ENCODE measurements around the gene SOX6. TPM values are rescaled to one million over a fixed set of nuclear protein-coding genes. Genes with fewer than 3 reads are reported as not detected.

The SOX6 gene
- polyA plus RNA-seq, 1 of the 3 experiments (the other 2 are of a cell fraction): 0.03 TPM

GRCh38 chr11:16182553-16182952, 173.8 kb downstream of the SOX6 start (continued):
- TF ChIP-seq ZBTB33 (IDR thresholded peaks at IDR 0.05; ENCODE audit: borderline replicate concordance, low read depth) (no peak), RAD21 (IDR thresholded peaks at IDR 0.05; ENCODE audit: low read length) (no peak), IRF3 (IDR thresholded peaks at IDR 0.05; ENCODE audit: low read depth, low read length) (no peak), USF1 (IDR thresholded peaks at IDR 0.05; ENCODE audit: borderline replicate concordance, low read depth) (no peak), TCF12 (IDR thresholded peaks at IDR 0.05) (no peak), FOSL2 (IDR thresholded peaks at IDR 0.05; ENCODE audit: borderline replicate concordance, low read depth) (no peak), NFIC (IDR thresholded peaks at IDR 0.05; ENCODE audit: borderline replicate concordance) (no peak), RCOR1 (IDR thresholded peaks at IDR 0.05; ENCODE audit: low read length) (no peak), FOXJ3 (CRISPR knock-in tag; IDR thresholded peaks at IDR 0.05) (no peak)

- H2AFZ ChIP-seq (ENCODE audit: low read depth): no peak overlapping the region
- no peaks in the 10 kb centered on the region for H3K9me3 ChIP-seq
- no peak overlapping the region for H3K4me2 ChIP-seq
- H3K36me3 ChIP-seq (replicated peaks in 1 of 2; ENCODE audit: control insufficient read depth in 1 of 2, insufficient read depth in 2 of 2, low read length in 1 of 2): no peaks in the 10 kb centered on the region
- no peak overlapping the region for H3K4me3 ChIP-seq (ENCODE audit: low read depth in 2 of 2, low read length in 1 of 2)
- H3K9ac ChIP-seq: no peak overlapping the region
- no peaks in the 10 kb centered on the region for H3F3A ChIP-seq (replicated peaks; ENCODE audit: insufficient read depth)
- H3K27ac ChIP-seq (ENCODE audit: low read depth in 2 of 2, low read length in 1 of 2): no peak overlapping the region
- no peak for TF ChIP-seq RXRA (IDR thresholded peaks at IDR 0.05; ENCODE audit: borderline replicate concordance, low read depth)
- no peak for TF ChIP-seq EZH2phosphoT487 (IDR thresholded peaks at IDR 0.05; ENCODE audit: borderline replicate concordance, low read depth)
- TF ChIP-seq SMC3 (IDR thresholded peaks at IDR 0.05; ENCODE audit: low read depth, low read length): no peak
- no peak for TF ChIP-seq NFIC (IDR thresholded peaks at IDR 0.05; ENCODE audit: borderline replicate concordance)
- no peak for TF ChIP-seq MEF2A (IDR thresholded peaks at IDR 0.05; ENCODE audit: borderline replicate concordance, low read depth)
- ChIA-PET CTCF (interaction anchor here (1.8 kb wide), 1 partner anchor 426 kb away, joined by 3 read pairs; no protein-coding TSS in a partner anchor), POLR2A (no interaction called here)
- peaks cover 5 to 7% of the 10 kb centered on the region in 2 experiments; a peak in 3 of 4 replicates for H3K4me1 ChIP-seq (ENCODE audit: control insufficient read depth in 1 of 2, insufficient read depth in 2 of 2, low read depth in 1 of 2, low read length in 1 of 2)
- H3K79me2 ChIP-seq (ENCODE audit: insufficient read depth): no peaks in the 10 kb centered on the region
- WGBS (ENCODE audit: low lambda C conversion rate): 38% methylated on average over 1 of the region's 1 CpG
- no peaks in the 10 kb centered on the region for H3K27me3 ChIP-seq (ENCODE audit: insufficient read depth)
- no peaks in the 10 kb centered on the region for H4K20me1 ChIP-seq (ENCODE audit: insufficient read depth)
- H3K9me2 ChIP-seq: no peaks in the 10 kb centered on the region
- no peak for DNase-seq
These were observed 175.5 kb downstream of the SOX6 start for GRCh38 chr11:16180868-16181267.

Data from SK-N-SH (cell line).